Activated gamma-delta T cell treated with anti-CD3 and anti-CD28 coated beads, Interleukin-2, amount 50 U/mL, for 16 hours (primary cell): ENCODE measurements around the gene EVX2.

Source experiments
- DNase-seq: peaks from one replicate; pipeline ENCODE4 v3.0.0-alpha.2; 2020; ENCODE audit warnings: low read depth

EVX2 gene

DNA sequence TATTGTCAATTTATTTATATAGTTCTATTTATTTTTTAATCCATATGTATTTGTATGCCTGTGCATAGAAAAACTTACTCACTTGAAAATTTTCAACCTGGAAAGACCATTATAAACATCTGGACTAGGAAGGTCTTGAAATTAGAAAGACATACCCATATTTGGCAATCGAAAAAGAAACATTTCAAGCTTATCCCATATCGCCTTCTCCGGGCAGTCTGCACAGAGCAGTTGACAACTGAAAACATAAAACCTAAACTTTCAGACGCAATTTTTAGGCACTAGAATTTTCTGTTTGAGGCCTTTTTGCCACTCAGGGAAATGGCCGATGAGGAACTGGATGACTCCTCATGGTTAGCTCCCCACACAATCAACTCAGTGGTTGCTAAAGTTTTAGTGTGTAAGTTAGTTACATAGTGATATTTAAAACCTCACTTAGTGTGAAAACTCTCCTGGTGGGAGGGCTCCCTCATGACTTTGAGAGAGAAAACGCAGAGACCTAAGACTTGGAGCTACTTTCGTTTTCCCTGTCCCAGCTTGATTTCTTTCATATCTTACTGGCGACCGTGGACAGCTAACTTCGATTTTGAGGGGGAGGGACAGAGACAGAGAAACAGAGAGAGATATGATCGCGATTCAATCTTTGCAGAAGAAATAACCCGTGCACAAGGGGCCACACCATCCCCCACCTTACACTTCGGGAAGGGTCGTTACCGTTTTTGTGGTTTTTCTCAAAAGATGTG is 12.7 kb upstream of the EVX2 start:
- DNase-seq, result no peak

GRCh38 chr2:176095421-176095820 is 11.7 kb upstream of the EVX2 start:
- DNase-seq, result no peak

DNA sequence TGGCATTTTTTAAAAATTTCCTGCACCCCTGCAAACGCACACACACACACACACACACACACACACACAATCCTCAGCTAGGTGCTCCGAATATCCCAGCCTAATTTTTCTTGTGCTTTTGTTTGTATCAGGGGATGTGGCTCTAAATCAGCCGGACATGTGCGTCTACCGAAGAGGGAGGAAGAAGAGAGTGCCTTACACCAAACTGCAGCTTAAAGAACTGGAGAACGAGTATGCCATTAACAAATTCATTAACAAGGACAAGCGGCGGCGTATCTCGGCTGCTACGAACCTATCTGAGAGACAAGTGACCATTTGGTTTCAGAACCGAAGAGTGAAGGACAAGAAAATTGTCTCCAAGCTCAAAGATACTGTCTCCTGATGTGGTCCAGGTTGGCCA is 10.6 kb upstream of the EVX2 start:
- no peak for DNase-seq

GRCh38 chr2:176093898-176094249 is 10.1 kb upstream of the EVX2 start:
- no peak for DNase-seq

DNA sequence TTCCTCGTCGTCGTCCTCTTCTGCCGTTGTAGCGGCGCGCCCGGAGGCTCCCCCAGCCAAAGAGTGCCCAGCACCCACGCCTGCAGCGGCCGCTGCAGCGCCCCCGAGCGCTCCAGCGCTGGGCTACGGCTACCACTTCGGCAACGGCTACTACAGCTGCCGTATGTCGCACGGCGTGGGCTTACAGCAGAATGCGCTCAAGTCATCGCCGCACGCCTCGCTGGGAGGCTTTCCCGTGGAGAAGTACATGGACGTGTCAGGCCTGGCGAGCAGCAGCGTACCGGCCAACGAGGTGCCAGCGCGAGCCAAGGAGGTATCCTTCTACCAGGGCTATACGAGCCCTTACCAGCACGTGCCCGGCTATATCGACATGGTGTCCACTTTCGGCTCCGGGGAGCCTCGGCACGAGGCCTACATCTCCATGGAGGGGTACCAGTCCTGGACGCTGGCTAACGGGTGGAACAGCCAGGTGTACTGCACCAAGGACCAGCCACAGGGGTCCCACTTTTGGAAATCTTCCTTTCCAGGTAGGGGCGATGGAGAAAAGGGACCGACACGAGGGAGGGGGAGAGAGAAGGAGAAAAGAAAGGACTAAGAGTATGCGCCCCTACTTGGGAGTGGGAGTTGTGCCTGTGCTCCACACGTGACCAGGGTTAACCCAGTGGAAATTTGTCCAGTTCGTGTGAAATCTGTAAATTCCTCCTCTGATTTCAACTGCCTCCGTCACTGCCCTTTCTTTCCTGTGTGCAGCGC is 9.6 kb upstream of the EVX2 start:
- no peak for DNase-seq

GRCh38 chr2:176092270-176093144 is 8.7 kb upstream of the EVX2 start, which contains the start of gene HOXD13:
HOXD13 (plus strand) TSS chr2:176092721; CDS start chr2:176092891, 170 bp downstream.
- no peak for DNase-seq

GRCh38 chr2:176091329-176092258 is 7.8 kb upstream of the EVX2 start:
- no peak for DNase-seq

DNA sequence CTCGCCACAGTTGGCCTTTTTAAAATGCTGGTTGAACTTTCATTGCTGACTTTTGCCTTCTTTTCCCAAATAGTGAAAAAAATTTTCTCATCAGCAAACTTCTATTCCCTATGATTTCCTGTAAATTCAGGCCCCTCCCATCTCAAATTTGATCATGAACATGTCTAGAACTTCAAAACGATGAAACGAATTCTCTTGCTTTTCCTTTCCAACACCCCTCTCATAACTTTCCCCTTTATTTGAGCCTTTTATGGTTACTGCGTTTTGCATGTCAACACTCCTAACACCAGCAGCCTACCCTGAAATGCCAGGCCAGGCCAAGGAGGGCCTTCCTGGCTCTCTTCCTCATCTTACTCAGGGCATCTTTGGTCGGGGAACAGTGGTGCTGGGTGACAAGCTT is 7.1 kb upstream of the EVX2 start:
- DNase-seq, result no peak

- no peak for DNase-seq
These were observed 6.2 kb upstream of the EVX2 start for GRCh38 chr2:176089843-176090395.

- DNase-seq, result no peak
These were observed 5.4 kb upstream of the EVX2 start for GRCh38 chr2:176088937-176089842.

DNA sequence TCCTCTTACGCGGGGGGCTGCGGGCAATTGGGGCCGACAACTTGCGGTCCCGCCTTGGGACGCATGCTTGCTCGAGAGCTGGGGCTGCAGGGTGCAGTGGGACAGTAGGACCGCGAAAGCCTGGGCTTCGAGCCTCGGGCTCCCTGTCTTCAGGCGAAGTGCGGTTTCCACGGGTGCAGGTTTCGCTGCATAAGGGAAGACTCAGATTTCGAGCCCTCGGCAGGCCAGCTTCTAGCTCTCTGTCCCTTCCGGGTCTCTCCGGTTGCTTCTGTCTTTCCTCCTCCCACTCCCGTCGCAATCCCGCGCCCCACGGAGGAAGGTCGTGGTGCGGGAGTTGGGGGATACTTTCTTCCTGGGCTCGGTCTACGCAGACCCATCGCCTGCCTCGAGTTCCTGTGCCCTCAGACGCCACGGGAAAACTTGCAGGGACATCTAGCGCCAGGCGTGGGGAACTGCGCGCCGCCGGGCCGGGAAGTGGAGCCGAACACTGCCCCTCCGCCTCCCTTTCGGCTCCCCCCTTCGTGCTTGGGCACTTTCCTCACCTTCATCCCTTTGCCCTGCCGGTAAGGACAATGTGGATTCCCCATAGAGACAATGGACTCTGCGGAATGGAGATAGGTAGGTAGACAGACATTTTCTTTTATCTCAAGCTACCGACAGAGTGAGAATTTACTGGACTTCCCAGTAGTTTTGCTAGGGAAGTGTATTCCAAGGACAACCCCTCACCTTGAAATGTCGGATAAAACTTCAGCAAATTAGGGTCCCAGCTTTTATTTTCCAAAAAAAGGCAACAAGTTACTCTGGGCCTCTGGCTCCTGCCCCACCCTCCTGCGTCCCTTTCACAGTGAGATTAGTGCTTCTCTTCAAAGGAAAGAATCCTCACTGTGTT is 4.5 kb upstream of the EVX2 start:
- no peak for DNase-seq

GRCh38 chr2:176087330-176088047 is 3.7 kb upstream of the EVX2 start:
- no peak for DNase-seq

- no peak for DNase-seq
These were observed 2.4 kb upstream of the EVX2 start for GRCh38 chr2:176085861-176086771.

DNA sequence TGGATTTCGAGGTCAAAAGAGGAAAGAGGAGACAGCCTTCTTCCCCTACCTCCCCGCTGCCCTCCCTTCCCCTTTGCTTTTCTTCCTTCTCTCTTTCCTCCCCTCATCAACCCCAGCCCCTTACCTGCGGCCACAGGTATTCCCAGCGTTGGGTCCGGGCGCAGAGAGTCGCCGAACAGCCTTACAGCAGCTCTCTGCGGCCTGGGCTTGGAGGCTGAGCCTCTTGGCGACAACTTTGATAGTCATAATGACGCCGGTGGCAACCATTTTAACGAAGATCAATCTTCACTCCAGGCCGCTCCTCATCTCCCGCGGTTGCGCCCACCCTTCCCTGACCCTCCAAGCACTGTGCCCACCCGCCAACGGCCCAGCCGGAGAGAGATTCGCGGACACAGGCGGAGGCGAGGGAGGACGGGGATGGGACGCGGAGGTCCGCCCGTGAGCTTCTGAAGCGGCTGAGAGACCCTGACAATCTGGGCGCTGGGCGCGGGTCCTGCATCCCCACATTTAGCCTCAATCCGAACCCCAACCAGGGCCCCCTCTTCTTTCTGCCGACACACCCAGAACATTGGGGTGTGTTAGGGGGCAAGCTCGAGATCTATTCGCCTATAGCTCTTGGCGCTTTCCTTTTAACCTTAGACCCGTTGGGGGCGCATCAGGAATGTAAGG is 1.5 kb upstream of the EVX2 start:
- no peak for DNase-seq

- no peak for DNase-seq
These were observed 903 bp upstream of the EVX2 start for GRCh38 chr2:176084611-176085119.
